Measurements from ENCODE around the gene EP400. TPM values are rescaled to one million over a fixed set of nuclear protein-coding genes. Genes with fewer than 3 reads are reported as not detected.

EP400 gene, protein sequence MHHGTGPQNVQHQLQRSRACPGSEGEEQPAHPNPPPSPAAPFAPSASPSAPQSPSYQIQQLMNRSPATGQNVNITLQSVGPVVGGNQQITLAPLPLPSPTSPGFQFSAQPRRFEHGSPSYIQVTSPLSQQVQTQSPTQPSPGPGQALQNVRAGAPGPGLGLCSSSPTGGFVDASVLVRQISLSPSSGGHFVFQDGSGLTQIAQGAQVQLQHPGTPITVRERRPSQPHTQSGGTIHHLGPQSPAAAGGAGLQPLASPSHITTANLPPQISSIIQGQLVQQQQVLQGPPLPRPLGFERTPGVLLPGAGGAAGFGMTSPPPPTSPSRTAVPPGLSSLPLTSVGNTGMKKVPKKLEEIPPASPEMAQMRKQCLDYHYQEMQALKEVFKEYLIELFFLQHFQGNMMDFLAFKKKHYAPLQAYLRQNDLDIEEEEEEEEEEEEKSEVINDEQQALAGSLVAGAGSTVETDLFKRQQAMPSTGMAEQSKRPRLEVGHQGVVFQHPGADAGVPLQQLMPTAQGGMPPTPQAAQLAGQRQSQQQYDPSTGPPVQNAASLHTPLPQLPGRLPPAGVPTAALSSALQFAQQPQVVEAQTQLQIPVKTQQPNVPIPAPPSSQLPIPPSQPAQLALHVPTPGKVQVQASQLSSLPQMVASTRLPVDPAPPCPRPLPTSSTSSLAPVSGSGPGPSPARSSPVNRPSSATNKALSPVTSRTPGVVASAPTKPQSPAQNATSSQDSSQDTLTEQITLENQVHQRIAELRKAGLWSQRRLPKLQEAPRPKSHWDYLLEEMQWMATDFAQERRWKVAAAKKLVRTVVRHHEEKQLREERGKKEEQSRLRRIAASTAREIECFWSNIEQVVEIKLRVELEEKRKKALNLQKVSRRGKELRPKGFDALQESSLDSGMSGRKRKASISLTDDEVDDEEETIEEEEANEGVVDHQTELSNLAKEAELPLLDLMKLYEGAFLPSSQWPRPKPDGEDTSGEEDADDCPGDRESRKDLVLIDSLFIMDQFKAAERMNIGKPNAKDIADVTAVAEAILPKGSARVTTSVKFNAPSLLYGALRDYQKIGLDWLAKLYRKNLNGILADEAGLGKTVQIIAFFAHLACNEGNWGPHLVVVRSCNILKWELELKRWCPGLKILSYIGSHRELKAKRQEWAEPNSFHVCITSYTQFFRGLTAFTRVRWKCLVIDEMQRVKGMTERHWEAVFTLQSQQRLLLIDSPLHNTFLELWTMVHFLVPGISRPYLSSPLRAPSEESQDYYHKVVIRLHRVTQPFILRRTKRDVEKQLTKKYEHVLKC (N-terminal part only)
- 21.8 to 28.3 TPM (median 26.4 TPM) in 5 replicates for total RNA-seq (2022; extraction: Qiagen RNA extraction; ENCODE audit: low read depth)

DNA sequence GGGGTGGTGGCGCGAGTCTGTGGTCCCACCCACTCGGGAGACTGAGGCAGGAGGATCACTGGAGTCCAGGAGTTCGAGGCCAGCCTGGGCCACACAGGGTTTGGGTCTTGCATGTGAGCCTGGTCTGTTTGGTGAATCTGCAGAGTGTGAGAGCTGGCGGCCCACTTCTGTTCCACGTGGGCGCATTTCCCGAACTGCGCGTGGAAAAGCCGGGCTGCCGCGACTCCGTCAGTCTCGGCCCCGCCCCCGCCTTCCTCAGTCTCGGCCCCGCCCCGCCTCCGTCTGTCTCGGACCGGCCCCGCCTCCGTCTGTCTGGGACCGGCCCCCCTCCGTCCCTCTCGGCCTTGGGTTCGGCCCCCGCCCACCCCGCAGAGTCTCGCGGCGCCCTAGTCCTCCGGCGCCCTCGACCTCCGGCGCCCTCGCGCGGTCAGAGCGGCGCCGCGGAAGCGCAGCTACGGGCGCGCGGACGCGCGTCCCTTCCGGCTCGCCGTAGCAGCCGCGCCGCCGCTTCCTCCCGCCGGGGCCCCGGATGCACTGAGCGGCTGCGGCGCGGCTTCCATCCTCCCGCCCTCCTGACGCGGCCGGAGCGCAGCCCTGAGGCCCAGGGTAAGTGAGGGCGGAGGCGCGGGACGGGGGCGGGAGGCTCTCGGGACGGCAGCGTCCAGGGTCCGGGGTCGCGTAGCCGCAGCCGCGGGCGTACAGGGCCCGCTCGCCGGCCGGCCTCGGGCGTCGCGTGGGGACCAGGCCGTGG, at the start of gene EP400:
EP400 (plus strand) TSS at position 512 of the 751 bp plus-strand sequence. CDS start 10,678 bp downstream, outside the sequence.

DNA sequence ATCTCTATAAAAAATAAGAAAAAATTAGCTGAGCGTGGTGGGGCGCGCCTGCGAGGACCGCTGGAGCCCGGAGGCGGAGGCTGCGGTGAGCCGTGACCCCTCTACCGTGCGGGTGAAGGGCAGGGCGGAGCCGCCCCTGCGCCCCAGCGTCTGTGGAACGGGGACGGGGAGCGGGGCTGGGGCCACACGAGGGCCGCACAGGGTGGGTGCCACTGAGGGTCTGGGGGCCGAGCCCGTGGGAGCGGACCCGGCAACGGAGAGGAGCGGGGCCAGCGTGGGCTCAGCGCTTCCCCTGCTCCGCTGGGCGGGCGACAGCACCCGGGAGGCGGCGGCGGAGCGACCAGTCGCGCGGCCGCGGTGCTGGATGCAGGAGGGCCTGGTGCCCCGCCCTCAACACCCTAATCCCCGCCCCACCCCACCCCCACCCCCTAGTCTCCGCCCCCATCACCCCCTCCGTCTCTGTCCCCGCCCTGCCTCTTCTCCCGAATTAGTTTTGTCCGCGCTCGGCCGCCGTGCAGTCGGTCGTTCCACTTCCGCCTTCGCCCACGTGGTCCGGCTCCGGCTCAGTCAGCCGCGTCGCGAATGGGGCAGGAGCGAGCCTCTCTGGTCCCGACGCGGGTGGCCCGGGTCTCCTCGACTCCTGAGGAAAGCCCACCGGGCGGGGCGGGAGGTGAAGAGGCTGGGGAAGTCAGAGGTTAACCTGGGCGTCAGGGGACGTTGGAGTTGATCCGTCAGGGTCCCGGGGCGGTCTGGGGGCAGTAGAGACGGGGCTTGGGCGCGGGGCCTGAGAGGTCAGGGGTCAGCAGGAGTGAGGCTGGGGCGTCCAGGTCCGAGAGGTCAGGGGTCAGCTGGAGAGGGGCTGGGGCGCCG, 20.8 kb upstream of the EP400 start, which contains the start of gene PUS1:
PUS1 (plus strand) TSS at position 566 of the 870 bp plus-strand sequence. CDS start 447 bp downstream, outside the sequence.

Other genes with a start within 250 kb of the EP400 start
- gene SFSWAP, start 238.9 kb upstream of the EP400 start, total RNA-seq (2022; extraction: Qiagen RNA extraction; ENCODE audit: low read depth), result 25.5 to 31.4 TPM (median 29.6 TPM) in 5 replicates
- 5.3 to 13.0 TPM (median 12.3 TPM) in 5 replicates for gene MMP17, start 121.5 kb upstream of the EP400 start, total RNA-seq (2022; extraction: Qiagen RNA extraction; ENCODE audit: low read depth)
- 15.4 to 36.4 TPM (median 32.2 TPM) in 5 replicates for gene ULK1, start 55.3 kb upstream of the EP400 start, total RNA-seq (2022; extraction: Qiagen RNA extraction; ENCODE audit: low read depth)
- 47.1 to 85.0 TPM (median 80.8 TPM) in 5 replicates for gene PUS1, start 20.7 kb upstream of the EP400 start, total RNA-seq (2022; extraction: Qiagen RNA extraction; ENCODE audit: low read depth)
- gene DDX51, start 194.4 kb downstream of the EP400 start, total RNA-seq (2022; extraction: Qiagen RNA extraction; ENCODE audit: low read depth), result 17.6 to 30.0 TPM (median 26.7 TPM) in 5 replicates
- 26.6 to 64.7 TPM (median 62.6 TPM) in 5 replicates for gene NOC4L, start 194.5 kb downstream of the EP400 start, total RNA-seq (2022; extraction: Qiagen RNA extraction; ENCODE audit: low read depth)

Data from A549 treated with ZK216348 at 1 μM for 4 hours (cell line).